ENCODE results near the gene SYT7.

DNA sequence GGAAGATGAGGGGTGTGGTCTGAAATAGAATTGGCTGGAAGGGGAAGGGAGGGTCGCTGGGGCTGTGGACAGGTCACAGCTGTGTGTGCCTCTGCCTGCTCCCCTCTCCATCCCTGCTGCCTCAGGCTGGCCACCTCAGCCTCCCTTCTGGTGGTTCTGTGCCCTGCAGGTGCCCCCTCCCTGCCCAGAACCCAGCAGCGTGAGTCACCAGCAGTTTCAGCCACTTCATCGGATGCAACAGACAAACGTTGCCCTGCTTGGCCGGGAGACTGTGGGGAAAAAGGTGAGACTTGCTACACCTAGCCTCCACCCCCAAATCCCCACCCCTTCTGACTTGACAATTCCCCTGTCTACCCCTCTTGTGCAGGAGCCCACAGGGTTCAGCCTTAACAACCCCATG lies 94.1 kb downstream of the SYT7 start:
- no peak for TF ChIP-seq CTCF (IDR thresholded peaks at IDR 0.05)
- TF ChIP-seq POLR2A (IDR thresholded peaks at IDR 0.05), result no peak

All from heart left ventricle (tissue), 13 donors.